Mesothelial cell of epicardium (in vitro differentiated cells): ENCODE measurements around the gene ASB15. TPM values are rescaled to one million over a fixed set of nuclear protein-coding genes. Genes with fewer than 3 reads are reported as not detected.
A peak's percentile ranks its signal among the peaks of the same experiment; 100 is the strongest.

Experiments
- DNase-seq, 2 experiments: peaks; one replicate each; pipeline ENCODE4 v3.0.0; 2021; ENCODE audit warnings: low spot score in 2 of 2; ENCODE audit not compliant: unreplicated experiment in 2 of 2
- H3K27ac Mint-ChIP-seq: 2 replicates; pipeline ENCODE4 v1.8.0; 2021; ENCODE audit warnings: mixed read lengths
- H3K27me3 Mint-ChIP-seq: 2 replicates; pipeline ENCODE4 v1.8.0; 2021; ENCODE audit warnings: low read depth, mixed read lengths
- H3K36me3 Mint-ChIP-seq: 2 replicates; pipeline ENCODE4 v1.8.0; 2021; ENCODE audit warnings: mixed read lengths
- H3K4me1 Mint-ChIP-seq: 2 replicates; pipeline ENCODE4 v1.8.0; 2021; ENCODE audit warnings: mixed read lengths
- H3K4me3 Mint-ChIP-seq: 2 replicates; pipeline ENCODE4 v1.8.0; 2021; ENCODE audit warnings: mild to moderate bottlenecking, moderate library complexity, mixed read lengths
- H3K9me3 Mint-ChIP-seq: 2 replicates; pipeline ENCODE4 v1.8.0; 2021; ENCODE audit warnings: mixed read lengths
- CTCF ChIP-seq: fragments of 200-600 bp; sonication (generic); IDR thresholded peaks from one replicate; pipeline ENCODE4 v1.5.0; 2021; ENCODE audit warnings: antibody characterized with exemption; ENCODE audit not compliant: unreplicated experiment
- total RNA-seq: library from RNA; stranded (reverse); gene quantifications from 3 replicates; pipeline ENCODE4 v1.2.1, GENCODE V29; 2021

The ASB15 gene
- total RNA-seq, 1 donor from 2014 or later: not detected

GRCh38 chr7:123663200-123663599 is 61.6 kb downstream of the ASB15 start:
- peaks cover 22% of the 10 kb centered on the region for H3K4me1 Mint-ChIP-seq
- H3K27me3 Mint-ChIP-seq: no peaks in the 10 kb centered on the region
- no peak overlapping the region for H3K27ac Mint-ChIP-seq
- H3K36me3 Mint-ChIP-seq: no peaks in the 10 kb centered on the region
- no peak for DNase-seq
- peaks cover 4% of the 10 kb centered on the region for H3K9me3 Mint-ChIP-seq
- H3K4me3 Mint-ChIP-seq: no peak overlapping the region
- no peak for TF ChIP-seq CTCF

- no peaks in the 10 kb centered on the region for H3K36me3 Mint-ChIP-seq
- peaks cover 28% of the 10 kb centered on the region for H3K4me1 Mint-ChIP-seq
- peaks cover 4% of the 10 kb centered on the region for H3K9me3 Mint-ChIP-seq
- no peak overlapping the region for H3K27ac Mint-ChIP-seq
- no peak overlapping the region for H3K4me3 Mint-ChIP-seq
- no peak for TF ChIP-seq CTCF
- H3K27me3 Mint-ChIP-seq: no peaks in the 10 kb centered on the region
- DNase-seq: no peak
Observed at GRCh38 chr7:123665157-123665556, 63.5 kb downstream of the ASB15 start.

GRCh38 chr7:123665896-123666295 is 64.3 kb downstream of the ASB15 start:
- no peaks in the 10 kb centered on the region for H3K36me3 Mint-ChIP-seq
- peak overlapping the region; percentile 35 for H3K27ac Mint-ChIP-seq
- H3K27me3 Mint-ChIP-seq: no peaks in the 10 kb centered on the region
- no peak overlapping the region for H3K4me3 Mint-ChIP-seq
- peaks cover 28% of the 10 kb centered on the region for H3K4me1 Mint-ChIP-seq
- TF ChIP-seq CTCF: no peak
- DNase-seq: no peak
- H3K9me3 Mint-ChIP-seq: peaks cover 4% of the 10 kb centered on the region

GRCh38 chr7:123666492-123666891 is 64.9 kb downstream of the ASB15 start:
- no peak for TF ChIP-seq CTCF
- Mint-ChIP-seq H3K27ac (peak overlapping the region; percentile 77), H3K9me3 (peaks cover 4% of the 10 kb centered on the region), H3K36me3 (no peaks in the 10 kb centered on the region), H3K4me1 (peaks cover 28% of the 10 kb centered on the region), H3K27me3 (no peaks in the 10 kb centered on the region), H3K4me3 (no peak overlapping the region)
- DNase-seq: no peak

- no peak for DNase-seq
- H3K9me3 Mint-ChIP-seq: no peaks in the 10 kb centered on the region
- no peak overlapping the region for H3K4me3 Mint-ChIP-seq
- no peaks in the 10 kb centered on the region for H3K36me3 Mint-ChIP-seq
- TF ChIP-seq CTCF: no peak
- H3K4me1 Mint-ChIP-seq: peaks cover 41% of the 10 kb centered on the region
- H3K27ac Mint-ChIP-seq: no peak overlapping the region
- H3K27me3 Mint-ChIP-seq: no peaks in the 10 kb centered on the region
Observed at GRCh38 chr7:123669485-123669884, 67.9 kb downstream of the ASB15 start.

- Mint-ChIP-seq H3K9me3 (no peaks in the 10 kb centered on the region), H3K27ac (peak overlapping the region; percentile 80), H3K4me1 (peaks cover 40% of the 10 kb centered on the region), H3K27me3 (no peaks in the 10 kb centered on the region), H3K4me3 (no peak overlapping the region), H3K36me3 (no peaks in the 10 kb centered on the region)
- DNase-seq: no peak
- no peak for TF ChIP-seq CTCF
Observed at GRCh38 chr7:123673137-123673732, 71.6 kb downstream of the ASB15 start.
